Kidney glomerular epithelial cell (primary cell): Measurements from ENCODE around the gene MYADM.
"Not testable (repeated sequence)": the region's sequence is repeated elsewhere in the genome, so short reads cannot be mapped to it uniquely, and the experiment has no call there.

Experiments
- DNase-seq: peaks from one replicate; lab custom pipeline; 2025; lab: John Stamatoyannopoulos, UW

MYADM gene

DNA sequence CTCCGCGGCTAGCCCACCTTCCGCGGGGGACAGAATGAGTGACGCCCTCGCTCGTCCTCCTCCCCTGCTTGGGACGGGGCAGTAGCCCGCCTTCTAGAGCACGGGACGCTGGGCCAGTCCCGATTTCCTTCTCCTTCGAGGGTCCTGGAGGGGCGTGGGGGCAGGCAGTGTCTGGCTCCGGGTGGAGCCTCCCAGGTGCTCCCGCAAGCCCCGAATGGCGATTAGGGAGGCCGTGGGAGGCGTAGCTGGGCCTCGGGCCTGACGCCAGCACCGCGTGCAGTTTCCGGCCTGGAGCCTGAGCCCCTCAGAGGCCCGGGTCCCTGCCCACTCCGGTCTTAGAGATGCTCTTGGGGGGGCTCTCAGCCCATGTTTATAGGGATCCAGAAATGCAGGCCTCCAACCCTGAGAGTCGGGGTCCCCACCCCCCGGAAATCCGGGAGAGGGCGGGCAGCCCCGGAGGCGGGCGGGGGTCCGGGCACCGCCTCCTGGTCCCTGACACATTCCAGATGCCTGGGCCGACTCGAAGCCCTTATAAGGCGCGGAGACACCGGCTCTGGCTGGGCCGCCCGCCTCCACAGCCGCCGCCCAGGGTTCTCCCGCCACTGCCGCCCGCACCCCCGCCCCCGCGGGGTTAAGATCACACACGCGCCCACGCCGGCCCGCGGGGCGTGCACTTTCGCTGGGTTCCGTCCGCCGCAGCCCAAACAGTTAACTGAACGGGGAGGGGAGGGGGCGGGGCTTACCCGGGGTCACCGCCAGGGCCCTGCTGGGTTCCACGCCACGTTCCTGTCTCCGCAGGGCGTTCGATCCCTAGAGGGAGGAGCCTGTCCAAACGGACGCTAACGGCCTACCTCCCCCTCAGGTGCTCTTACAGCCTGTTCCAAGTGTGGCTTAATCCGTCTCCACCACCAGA lies 1.5 kb downstream of the MYADM start:
- peak; percentile 75 for DNase-seq

DNA sequence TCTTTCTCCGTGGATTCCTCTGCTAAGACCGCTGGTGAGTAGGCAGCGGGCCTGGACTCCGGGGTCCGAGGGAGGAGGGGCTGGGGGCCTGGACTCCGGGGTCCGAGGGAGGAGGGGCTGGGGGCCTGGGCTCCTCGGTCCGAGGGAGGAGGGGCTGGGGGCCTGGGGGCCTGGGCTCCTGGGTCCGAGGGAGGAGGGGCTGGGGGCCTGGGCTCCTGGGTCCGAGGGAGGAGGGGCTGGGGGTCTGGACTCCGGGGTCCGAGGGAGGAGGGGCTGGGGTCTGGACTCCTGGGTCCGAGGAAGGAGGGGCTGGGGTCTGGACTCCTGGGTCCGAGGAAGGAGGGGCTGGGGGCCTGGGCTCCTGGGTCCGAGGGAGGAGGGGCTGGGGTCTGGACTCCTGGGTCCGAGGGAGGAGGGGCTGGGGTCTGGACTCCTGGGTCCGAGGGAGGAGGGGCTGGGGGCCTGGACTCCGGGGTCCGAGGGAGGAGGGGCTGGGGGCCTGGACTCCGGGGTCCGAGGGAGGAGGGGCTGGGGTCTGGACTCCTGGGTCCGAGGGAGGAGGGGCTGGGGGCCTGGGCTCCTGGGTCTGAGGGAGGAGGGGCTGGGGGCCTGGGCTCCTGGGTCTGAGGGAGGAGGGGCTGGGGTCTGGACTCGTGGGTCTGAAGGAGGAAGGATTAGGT lies 2.3 kb downstream of the MYADM start:
- not testable (repeated sequence) for DNase-seq

DNA sequence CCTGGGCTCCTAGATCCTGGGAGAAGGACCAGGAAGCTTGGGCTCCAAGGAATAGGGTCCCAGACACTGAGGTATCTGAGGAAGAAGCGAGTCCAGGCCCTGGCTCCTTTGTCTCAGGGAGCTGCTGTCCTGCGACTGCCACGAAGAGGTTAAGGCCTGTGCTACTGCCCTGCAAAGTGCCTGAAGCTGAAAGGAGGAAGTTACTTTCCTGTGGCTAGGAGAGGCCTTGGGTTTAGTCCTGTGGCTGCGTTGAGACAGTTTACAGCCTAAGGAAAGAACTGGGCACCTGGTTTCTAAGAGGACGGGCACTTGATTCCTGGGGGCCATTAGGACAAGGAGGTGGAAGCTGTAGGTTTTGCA lies 2.8 kb downstream of the MYADM start:
- no peak for DNase-seq

DNA sequence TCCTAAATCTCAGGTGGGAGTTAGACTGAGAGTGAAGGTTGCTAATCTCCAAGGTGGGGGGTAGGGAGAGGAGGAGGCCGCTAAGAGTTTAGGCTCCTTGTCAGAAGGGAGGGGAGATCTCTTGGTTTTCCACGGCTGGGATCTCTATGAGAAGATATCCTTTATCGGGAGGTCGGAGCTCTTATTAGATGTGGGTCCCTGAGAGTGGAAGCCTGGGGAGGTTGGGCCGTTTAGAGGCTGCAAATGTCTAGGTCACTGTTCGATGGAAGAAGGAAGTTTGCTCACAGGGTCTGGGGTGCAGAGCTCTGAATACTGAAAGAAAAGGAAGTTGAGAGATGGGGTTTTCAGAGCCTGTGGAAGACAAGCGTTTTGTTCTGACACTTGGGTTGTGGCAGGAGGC lies 3.8 kb downstream of the MYADM start:
- no peak for DNase-seq

DNA sequence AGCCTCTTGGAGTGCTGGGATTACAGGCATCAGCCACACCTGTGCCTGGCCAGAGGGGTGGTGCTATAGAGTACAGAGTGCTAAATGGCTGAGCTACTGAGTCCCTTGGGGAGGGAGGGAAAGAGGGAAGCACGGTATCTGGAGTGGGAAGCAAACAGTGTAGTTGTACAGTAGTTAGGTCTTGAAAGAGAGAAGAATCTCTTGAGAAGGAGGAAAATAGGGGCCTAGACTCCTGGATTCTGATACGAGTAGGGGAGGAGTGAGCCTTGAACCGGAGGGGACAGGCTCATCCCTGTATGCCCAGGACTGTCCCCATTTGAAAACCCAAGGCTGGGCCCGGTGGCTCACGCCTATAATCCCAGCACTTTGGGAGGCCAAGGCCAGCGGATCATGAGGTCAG lies 5.1 kb downstream of the MYADM start:
- DNase-seq = no peak

DNA sequence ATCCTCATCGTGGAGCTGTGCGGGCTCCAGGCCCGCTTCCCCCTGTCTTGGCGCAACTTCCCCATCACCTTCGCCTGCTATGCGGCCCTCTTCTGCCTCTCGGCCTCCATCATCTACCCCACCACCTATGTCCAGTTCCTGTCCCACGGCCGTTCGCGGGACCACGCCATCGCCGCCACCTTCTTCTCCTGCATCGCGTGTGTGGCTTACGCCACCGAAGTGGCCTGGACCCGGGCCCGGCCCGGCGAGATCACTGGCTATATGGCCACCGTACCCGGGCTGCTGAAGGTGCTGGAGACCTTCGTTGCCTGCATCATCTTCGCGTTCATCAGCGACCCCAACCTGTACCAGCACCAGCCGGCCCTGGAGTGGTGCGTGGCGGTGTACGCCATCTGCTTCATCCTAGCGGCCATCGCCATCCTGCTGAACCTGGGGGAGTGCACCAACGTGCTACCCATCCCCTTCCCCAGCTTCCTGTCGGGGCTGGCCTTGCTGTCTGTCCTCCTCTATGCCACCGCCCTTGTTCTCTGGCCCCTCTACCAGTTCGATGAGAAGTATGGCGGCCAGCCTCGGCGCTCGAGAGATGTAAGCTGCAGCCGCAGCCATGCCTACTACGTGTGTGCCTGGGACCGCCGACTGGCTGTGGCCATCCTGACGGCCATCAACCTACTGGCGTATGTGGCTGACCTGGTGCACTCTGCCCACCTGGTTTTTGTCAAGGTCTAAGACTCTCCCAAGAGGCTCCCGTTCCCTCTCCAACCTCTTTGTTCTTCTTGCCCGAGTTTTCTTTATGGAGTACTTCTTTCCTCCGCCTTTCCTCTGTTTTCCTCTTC lies 6.3 kb downstream of the MYADM start:
- no peak for DNase-seq

DNA sequence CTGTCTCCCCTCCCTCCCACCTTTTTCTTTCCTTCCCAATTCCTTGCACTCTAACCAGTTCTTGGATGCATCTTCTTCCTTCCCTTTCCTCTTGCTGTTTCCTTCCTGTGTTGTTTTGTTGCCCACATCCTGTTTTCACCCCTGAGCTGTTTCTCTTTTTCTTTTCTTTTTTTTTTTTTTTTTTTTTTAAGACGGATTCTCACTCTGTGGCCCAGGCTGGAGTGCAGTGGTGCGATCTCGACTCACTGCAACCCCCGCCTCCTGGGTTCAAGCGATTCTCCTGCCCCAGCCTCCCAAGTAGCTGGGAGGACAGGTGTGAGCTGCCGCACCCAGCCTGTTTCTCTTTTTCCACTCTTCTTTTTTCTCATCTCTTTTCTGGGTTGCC lies 6.9 kb downstream of the MYADM start:
- no peak for DNase-seq

DNA sequence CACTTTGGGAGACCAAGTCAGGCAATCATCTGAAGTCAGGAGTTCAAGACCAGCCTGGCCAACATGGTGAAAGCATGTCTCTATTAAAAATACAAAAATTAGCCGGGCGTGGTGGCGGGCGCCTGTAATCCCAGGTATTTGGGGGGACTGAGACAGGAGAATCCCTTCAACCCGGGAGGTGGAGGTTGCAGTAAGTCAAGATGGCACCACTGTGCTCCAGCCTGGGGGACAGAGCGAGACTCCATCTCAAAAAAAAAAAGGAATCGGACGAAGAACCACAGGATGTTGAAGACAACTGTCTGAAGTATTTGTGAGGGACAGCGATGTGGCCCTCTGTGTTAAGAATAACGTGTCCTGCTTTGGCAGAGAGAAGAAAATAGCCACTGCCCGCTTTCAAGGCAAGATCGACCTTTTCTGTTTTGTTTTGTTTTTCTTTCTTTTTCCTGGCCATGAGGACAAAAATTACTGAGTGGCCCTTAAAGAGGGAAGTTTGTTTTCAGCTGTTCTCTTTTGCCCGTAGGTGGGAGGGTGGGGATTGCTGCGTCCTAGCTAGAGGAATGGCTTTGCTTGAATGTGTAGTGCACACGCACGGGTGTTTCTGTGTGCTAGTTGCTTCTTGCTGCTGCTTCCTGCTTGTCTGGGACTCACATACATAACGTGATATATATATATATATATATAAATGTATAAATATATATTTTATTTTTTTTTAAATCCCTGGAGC lies 8.1 kb downstream of the MYADM start:
- DNase-seq = no peak

DNA sequence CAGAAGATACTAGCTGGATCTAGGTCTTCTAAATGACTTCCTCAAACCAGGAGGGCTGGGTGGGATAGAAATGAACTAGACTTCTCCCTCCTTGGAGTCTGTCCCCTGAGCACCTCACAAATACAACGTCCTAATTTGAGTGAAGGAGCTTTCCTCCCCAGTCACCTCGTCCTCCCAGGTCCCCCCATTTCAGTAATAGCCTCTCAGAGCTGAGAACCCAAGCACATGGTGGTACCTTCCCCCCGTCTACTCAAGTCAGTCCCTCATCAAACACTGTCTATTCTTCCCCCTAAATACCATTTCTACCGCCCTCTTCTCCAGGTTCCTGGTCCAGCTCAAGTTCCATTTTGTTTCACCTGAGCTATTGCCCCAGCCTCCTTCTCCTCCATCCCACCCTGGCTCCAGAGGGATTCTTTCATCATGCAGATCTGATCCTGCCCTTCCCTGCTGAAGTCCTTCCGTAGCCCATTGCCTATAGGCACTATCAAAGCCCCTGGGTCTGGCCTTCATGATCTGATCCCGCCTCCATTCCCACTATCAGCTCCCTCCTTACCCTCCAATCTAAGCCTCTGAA lies 9.1 kb downstream of the MYADM start:
- DNase-seq = no peak

DNA sequence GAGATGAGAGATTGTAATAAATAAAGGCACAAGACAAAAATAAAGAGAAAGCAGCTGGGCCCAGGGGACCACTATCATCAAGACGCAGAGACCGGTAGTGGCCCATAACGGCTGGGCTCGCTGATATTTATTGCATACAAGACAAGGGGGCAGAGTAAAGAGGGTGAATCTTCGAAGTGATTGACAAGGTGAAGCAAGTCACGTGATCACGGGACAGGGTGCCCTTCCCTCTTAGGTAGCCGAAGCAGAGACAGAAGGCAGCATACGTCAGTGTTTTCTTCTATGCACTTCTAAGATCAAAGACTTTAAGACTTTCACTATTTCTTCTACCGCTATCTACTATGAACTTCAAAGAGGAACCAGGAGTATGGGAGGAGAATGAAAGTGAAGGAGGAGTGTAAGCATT lies 9.7 kb downstream of the MYADM start:
- DNase-seq = peak; percentile 70

DNA sequence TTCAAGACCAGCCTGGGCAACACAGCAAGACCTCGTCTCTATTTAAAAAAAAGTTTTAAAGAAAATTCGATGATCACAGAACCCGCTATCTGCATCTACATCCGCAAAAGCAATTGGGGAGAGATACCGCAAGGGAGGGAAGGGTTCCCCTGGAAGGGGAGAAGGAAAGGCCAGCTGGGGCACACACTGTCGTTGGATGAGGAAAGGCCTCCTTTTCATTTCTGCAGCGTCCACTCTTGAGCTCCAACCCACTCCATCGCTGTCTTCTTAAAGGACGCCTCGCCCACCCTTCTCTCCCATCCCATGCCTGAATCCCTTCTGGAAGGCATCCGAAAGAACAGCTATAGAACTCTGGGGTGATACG lies 11.1 kb downstream of the MYADM start:
- no peak for DNase-seq

DNA sequence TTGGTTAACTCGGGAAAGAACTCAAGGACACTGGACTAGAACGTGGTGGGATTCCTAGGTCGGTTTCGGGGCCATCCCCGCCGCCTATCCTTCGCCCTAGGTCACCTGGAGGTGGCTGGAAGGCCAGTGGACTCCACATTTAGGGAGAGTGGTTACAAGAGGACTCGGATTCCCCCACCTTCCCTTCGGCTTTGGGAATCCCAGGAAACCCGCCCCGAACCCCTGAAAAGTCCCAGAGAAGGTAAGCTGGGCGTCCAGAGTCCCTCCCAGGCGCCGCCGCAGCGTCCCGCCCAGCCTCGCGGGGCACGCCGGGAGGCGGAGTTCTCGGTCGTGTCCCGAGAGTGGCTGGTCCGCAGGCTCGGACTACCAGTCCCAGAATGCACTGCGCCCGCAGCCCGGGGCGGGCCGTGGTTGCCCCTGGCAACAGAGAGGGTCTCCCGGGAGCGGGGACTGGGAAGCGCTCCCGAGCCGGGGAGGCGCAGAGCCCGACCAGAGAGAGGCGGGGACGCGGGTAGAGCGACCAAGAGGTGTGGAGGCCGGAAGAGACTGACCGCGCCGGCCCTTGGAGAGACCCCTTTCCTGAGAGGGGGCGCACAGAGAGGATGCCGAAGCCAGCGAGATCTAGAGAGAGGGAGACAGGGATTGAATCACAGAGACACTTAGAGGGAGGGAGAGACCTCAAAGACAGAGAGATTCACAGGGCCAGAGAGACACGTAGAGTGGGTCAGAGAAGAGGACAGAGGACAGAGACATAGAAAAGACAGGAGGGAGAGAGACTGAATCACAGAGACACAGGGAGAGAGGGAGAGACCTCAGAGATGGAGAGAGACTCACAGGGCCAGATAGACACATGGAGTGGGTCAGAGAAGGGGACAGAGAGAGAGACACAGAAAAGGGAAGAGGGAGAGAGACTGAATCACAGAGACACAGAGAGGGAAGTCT lies 11.7 kb downstream of the MYADM start:
- DNase-seq = peak; percentile 68

DNA sequence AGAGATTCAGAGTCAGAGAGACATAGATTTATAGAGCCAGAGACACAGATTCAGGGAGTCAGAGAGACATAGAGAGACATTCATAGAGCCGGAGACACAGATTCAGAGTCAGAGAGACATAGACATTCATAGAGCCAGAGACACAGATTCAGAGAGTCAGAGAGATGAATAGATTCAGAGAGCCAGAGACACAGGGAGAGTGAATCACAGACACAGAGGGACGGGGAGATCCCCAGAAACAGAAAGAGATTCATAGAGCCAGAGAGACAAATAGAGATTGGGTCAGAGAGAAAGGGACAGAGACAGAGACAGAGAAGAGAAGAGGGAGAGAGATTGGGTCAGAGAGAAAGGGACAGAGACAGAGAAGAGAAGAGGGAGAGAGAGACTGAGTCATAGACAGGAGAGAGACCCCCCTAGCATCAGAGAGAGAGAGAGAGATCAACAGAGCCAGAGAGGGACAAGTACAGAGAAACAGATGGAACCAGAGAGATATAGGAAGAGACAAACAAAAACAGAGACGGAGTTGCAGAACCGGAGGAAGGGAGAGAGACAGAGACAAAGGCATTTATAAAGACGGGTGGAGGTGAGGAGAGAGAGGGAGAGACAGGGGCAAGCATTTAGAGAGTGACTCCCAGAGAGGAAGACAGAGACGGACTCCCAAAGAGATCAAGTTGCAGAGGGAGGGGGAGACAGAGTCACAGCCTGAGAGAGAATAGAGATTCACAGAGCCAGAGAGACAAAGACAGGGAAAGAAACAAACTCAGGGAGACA lies 13.2 kb downstream of the MYADM start:
- no peak for DNase-seq

DNA sequence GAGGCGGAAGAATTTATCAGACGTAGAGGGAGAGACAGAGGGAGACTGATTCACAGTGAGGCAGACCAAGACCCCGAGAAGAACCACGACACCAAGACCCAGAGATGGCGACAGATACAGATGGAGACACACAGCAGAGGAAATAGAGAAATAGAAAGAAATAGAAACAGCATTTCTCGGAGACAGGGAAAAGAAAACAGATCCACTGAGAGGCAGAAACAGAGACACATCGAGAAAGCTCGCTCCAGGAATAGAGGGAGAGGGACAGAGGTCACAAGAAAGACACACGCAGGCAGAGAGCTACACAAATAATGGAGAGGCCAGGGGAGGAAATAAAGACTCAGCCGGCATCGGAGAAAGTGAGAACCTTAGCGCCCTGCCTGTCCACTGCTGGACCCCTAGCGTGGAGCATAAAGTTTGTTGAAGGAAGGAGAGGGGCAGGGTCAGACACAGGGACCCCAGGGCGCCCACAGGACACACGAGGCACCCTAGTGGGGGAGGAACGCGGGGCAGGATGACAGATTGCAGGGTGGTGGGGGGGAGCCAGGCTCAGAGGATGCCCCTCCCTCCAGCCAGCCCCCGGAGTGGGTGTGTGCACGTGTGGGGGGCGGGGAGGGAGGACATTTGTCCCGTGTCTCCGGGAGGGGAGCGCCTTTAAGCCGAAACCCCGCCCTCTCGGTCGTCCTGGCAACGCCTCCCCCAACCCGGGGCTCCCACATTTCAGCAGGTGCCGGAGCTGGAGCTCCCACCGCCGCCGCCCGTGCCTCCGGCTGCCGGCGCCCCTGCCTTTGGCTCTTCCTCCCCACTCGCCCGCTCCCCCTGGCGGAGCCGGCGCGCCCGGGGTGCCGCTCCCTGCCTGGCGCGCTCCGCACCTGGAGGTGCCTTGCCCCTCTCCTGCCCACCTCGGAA lies 14.1 kb downstream of the MYADM start, which contains the start of gene PRKCG:
Gene PRKCG, plus strand, starts transcription at position 716 of the 909 bp plus-strand sequence. CDS start 298 bp downstream, outside the sequence.
- no peak for DNase-seq

DNA sequence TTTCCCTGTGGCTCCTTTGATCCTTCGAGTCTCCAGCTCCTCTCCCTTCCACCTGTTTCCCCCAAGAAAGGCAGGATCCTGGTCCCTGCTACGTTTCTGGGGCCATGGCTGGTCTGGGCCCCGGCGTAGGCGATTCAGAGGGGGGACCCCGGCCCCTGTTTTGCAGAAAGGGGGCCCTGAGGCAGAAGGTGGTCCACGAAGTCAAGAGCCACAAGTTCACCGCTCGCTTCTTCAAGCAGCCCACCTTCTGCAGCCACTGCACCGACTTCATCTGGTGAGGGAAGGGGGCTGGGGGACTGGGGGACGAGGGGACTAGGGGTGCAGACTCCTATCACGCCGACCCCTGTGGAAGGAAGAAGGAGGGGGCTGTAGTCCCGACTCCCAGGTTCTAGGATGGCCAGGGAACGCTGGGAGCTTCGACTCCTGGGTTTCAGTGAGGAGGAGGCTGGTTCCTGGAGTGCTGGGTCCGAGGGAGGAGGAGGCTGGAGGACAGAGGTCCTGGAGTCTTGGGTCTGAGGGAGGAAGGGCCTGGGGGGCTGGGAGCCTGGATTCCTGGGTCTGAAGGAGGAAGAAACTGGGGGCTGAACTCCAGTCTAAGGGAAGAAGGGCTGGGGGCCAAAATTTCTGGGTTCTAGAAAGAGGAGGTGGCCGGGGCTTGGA lies 14.8 kb downstream of the MYADM start:
- no peak for DNase-seq

DNA sequence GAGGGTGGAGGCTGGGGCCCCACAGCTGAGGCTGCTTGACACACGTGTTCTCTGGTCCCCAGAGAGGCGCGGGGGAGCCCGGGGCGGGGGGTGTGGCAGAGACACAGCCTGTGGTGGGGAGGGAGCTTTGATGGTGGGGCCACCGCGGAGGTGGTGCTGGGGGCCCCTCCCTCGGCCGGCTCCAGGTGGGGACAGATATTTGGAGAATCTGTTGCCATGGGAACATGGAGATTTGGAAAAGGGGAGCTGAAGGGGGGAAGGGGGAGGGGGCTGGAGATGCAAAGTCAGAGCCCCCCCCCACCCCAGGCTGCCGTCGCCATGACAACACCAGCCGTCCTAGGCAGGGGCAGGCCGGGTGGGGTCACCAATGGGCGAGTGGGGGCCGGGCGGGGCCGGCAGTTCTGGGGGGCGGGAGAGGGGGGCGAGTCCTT lies 15.6 kb downstream of the MYADM start:
- DNase-seq = no peak

DNA sequence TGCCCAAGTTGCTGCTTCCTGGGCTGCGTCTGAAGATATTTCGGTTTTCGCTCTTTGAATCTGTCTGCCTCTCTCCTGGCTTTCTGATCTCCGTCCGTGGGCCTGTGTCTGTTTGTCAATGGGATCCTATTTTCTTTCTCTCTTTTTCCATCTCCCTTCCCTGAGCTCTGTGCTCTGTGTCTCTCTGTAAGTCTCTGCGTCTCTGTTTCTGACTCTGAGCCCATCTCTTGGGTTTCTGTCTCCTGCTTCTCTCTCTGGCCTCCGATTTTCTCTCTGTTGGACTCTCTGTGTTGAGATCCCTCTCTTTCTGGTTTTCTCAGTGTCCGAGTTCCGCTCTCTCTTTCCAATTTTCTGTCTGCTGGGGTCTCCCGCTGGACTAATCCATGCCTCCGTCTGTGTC lies 16.1 kb downstream of the MYADM start:
- DNase-seq = no peak

DNA sequence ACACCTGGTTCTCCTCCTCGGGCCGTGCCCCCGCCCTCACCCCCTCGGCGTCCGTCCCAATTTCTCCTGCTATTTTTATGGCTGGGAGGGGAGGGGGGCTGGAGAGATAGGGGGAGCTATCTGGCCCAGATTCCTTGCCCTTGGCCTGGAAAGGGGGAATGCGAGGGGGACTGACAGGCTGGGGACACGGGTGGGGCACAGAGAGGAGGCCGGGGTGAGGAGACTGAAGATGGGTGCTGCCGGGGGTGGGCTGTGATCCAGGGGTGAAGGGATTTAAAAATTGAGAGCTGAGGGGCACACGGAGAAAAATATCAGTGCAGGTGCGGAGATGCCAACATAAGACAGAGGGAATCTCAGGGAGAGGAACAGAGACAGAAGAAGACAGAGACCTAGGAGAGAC lies 16.6 kb downstream of the MYADM start:
- DNase-seq = no peak
